NCI-H524 treated with DMSO at 0.1 percent for 48 hours (cell line): Measurements from ENCODE around the gene DMXL2.
"Not testable (repeated sequence)": the region's sequence is repeated elsewhere in the genome, so short reads cannot be mapped to it uniquely, and the experiment has no call there.

Experiments used
- DNase-seq: peaks from one replicate; lab custom pipeline; 2025; lab: John Stamatoyannopoulos, UW

DMXL2 gene

DNA sequence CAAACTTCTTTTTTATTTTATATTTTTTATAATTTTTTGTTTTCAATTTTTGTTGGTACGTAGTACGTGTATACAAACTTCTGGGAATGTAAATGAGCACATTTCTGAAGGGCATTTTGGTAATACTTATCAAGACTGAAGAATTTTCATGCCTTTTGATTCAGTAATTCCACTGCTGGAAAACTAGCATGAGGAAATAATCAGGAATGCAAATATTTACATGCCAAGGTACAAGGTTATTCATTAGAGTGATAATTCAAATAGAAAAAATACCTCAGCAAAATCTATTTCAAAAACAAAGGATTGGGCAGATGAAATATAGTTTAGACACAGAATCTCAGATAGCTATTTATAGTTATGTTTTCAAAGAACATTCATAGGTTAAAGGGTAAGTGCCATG lies 128.7 kb downstream of the DMXL2 start:
- no peak for DNase-seq

DNA sequence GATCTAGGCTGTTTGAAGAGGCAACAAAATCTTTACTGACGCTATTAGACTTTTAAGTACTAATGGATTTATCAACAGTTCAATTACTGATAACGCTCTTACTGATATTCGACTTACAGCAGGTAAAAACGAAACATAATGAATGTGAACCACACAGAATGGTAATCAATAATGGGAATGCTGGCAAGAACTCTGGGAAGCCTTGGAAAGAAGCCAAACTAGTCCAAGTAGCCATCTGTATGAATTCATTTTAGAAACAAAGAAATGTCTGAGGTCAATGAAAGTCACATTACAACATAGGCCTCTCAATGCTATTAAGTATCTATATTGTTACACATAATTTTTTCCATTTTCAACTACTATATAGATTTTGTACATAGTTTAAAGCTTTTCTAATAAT lies 130.0 kb downstream of the DMXL2 start:
- no peak for DNase-seq

DNA sequence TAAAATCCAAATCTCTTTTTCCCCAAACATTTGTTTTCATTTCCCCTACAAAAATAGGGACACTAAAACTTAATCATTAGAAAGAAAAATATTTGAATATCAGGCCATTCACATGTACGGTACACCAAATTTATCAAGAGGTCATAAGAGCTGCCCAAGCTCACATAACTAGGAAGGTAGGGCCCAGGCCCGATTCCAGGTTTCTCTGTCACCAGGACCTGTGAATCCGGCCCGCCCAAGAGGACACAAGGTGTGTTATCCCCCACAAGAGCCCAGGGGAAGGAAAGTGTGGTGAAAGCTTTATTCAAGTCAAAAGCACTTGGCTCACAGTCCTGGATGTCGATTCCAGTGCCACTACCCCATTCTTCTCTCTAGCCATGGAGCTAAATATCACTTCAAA lies 130.6 kb downstream of the DMXL2 start:
- DNase-seq = no peak

DNA sequence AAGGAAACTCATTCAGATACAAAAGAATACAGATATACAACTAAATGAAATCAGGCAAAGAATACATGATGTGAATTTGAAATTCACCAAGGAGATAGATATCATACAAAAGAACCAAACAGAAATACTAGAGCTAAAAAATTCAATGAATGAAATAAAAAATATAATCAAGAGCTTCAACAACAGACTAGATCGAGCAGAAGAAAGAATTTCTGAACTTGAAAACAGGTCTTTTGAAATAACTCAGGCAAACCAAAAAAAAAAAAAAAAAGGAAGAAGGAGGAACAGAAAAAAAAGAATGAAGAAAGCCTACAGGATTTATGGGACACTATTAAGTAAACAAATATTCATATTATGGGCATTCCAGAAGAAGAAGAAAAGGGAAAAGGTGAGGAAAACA lies 137.8 kb downstream of the DMXL2 start:
- no peak for DNase-seq

DNA sequence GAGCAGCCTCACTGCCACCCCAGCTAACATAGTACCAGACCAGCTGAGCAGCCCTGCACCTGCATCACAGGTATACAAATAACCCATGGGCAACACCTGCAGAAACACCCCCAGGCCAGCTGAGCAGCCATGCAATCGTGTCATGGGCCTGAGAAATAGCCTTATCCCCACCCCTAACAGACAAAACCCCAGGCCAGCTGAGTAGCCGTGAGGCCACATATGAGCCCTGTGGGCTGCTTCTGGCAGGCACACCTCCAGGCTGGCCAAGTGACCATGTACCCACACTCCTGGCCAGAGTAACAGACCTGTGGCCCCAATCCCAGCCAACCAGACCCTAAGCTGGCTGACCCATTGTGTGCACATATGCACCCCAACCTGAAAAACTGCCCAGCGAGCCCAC lies 138.6 kb downstream of the DMXL2 start:
- no peak for DNase-seq

- DNase-seq = no peak
These were observed 139.1 kb downstream of the DMXL2 start for GRCh38 chr15:51483520-51483919.

DNA sequence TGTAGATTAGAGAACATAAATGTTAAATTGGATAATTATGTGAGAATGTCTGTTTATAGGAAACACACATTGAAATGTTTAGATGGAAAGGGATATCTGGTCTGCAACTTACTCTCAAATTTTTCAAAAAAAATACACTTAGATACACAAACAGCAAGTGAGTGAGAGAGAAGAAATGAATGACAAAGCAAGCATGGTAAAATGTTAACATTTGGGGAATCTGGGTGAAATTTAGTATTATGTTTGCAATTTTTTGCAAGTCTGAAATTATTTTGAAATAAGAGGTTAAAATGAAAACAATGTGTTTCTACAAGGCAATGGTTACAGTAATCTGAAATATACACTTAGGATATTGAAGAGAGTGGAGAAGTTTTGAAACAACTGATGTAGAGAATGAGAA lies 146.8 kb downstream of the DMXL2 start:
- no peak for DNase-seq

DNA sequence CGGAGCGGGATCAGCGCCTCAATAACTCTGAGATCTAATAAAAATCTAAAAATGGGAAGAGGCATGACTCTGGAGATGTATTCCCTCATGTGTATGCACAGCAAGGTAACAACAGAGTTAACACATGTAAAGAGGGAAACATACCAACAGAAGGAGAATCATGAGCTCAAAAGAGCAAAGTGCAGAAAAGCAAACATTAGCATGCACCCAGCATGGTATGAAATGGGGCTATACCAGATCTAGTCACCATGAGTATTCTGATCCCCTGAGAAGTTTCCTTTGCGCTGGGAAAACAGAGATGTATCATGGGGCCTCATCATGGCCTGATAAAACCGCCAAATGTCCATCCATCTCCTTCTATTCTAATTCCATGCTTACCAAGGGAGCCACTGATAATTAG lies 152.1 kb downstream of the DMXL2 start:
- no peak for DNase-seq

DNA sequence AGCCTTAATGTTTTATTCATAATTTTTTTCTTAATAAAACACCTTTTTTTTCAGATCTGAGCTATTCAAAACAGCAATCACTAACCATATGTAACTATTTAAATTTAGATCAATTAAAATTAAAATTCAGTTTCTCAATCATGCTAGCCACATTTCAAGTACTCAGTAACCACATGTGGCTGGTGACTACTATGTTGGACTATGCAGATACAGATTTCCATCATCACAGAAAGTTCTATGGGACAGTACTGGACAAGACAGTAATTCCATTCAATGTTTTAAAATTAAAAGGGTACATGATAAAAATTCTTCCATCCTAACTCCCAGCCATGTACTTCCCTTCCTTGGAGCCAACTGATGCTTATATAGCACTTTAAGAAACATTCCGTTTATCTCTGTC lies 161.8 kb downstream of the DMXL2 start:
- DNase-seq = no peak

- DNase-seq = no peak
These were observed 172.6 kb downstream of the DMXL2 start for GRCh38 chr15:51450001-51450400.

GRCh38 chr15:51448622-51449399 lies 173.8 kb downstream of the DMXL2 start:
- no peak for DNase-seq

DNA sequence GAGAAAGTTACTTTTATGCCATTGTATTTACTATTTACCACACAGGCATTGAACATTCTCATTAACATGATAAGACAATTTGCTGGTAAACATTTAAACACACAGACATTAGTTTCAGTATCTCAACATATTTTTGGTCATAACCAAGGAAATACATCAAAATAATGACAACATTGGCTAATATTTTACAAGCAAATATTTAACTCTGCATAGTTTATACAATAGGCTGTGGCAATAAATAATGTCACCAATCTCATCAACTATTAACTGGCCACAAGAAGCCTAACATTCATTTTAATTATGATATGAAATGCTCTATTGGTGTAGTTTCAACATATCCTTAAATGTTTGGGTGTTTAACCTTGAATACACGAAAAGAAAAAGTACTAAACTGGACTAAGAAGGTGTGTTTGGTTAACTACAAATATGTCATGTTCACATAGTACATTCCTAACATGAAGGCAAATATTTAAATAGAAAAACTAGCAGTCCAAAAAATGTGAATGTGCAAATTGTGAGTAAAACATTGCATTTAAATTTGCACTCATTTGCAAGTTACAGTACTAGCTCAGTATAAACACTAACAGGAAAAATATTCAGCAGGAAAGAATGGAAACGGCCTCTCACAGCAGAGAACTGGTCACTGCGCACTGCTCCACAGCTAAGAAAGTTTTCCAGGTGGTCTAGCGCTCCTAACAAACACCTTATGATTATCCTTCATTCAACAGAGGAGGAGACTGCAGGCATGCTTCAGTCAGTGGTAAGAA lies 174.5 kb downstream of the DMXL2 start:
- DNase-seq = no peak

- not testable (repeated sequence) for DNase-seq
These were observed 176.4 kb downstream of the DMXL2 start for GRCh38 chr15:51446029-51446744.

GRCh38 chr15:51444807-51445206 lies 177.8 kb downstream of the DMXL2 start:
- DNase-seq = no peak

GRCh38 chr15:51444112-51444511 lies 178.5 kb downstream of the DMXL2 start:
- DNase-seq = no peak

DNA sequence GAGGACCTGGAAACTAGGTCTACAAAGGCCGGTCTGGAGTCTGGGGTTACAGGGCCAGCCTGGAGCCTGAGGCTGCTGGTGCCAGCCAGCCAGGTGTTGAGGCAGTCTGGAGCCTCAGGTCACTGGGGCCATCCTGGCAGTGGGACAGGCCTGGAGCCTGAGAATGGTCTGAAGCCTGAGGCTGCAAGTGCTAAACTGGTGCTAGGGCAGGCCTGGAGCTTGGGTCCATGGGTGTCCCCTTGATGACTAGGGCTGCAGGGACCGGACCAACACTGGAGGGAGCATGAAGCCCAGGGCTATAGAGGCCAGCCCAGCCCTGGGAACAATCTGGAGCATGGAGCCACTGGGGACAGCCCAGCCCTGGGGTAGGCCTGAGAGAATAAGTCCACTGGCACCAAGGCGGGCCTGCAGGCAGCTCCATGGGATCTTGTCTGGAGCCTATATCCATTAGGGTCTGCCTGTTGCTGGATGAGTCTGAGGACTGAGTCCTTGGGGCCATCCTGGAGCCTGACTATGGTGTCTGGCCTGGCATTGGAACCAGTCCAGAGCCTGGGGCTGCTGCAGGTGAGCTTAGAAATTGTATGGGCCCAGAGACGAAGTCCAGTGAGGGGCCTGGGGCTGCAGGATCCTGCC lies 179.2 kb downstream of the DMXL2 start:
- DNase-seq = no peak

DNA sequence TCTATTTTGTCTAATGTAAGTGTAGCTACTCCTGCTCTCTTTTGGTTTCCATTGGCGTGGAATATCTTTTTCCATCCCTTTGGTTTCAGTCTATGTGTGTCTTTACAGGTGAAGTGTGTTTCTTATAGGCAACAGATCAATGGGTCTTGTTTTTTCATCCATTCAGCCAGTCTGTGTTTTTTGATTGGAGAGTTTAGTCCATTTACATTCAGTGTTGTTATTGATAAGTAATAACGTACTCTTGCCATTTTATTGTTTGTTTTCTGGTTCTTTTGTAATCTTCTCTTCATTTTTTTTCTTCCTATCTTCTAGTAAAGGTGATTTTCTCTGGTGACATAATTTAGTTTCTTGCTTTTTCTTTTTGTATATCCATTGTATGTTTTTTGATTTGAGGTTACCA lies 184.0 kb downstream of the DMXL2 start:
- no peak for DNase-seq

GRCh38 chr15:51425517-51426040 lies 197.0 kb downstream of the DMXL2 start:
- DNase-seq = no peak

DNA sequence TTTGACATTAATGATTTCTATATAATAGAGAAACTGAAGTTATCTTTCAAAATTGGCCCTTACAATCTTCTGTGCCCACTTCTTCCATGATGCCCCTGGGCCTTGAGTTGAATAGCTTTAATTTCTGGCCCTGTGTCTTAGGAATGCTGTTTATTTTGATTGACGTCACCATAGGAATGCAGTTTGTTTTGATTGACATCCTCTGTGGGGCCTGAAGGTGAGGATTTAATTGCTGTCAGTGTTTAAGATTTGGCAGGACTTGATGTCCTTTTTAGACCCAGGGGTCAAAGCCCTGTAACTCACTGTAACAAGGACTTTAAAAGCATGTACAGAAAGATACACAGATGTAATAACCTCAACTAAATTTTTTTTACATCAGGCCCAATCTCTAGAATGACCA lies 197.8 kb downstream of the DMXL2 start:
- DNase-seq = no peak

DNA sequence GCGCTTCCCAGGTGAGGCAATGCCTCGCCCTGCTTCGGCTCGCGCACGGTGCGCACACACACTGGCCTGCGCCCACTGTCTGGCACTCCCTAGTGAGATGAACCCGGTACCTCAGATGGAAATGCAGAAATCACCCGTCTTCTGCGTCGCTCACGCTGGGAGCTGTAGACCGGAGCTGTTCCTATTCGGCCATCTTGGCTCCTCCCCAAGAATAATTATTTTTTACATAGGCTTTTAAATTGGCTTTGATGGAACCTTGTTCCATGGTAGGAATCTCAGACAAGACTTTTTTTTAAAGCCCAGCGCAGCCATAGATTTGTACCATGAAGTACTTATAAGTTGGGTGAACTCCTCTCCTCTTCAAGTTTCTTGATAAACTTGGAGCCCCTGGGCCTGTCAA lies 199.5 kb downstream of the DMXL2 start:
- not testable (repeated sequence) for DNase-seq

GRCh38 chr15:51416129-51416528 lies 206.4 kb downstream of the DMXL2 start:
- DNase-seq = no peak

DNA sequence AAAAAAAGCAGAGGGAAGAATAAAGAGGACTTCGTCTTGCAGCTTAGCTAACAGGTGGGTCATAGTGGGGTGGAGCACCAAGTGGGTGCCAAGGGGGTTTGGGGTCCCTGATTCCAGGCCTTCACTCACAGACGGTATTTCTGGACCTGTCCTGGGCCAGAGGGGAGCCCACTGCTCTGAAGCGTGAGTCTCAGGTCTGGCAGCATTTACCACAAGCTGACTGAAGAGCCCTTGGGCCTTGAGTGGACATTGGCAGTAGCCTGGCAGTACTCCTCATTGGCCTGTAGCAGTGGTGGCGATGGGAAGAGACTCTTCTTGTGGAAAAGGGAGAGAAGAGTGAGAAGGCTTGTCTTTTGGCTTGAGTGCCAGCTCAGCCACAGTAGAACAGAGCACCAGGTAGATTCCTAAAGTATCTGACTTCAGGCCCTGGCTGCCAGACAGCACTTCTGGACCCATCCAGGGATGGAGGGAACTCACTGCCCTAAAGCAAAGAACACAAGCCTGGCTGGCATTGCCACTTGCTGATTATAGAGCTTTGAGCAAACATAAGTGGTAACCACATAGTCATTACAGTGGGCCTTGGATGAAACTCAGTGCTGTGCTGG lies 208.2 kb downstream of the DMXL2 start:
- no peak for DNase-seq
